HG03196 (cell line): Measurements from ENCODE around the gene SPATA3.
"Not testable (repeated sequence)": the region's sequence is repeated elsewhere in the genome, so short reads cannot be mapped to it uniquely, and the experiment has no call there.

Experiments
- ATAC-seq: cut with Tn5 transposase; IDR thresholded peaks from one replicate; pipeline ENCODE4 v1.9.1; 2021; ENCODE audit not compliant: unreplicated experiment

SPATA3 gene

DNA sequence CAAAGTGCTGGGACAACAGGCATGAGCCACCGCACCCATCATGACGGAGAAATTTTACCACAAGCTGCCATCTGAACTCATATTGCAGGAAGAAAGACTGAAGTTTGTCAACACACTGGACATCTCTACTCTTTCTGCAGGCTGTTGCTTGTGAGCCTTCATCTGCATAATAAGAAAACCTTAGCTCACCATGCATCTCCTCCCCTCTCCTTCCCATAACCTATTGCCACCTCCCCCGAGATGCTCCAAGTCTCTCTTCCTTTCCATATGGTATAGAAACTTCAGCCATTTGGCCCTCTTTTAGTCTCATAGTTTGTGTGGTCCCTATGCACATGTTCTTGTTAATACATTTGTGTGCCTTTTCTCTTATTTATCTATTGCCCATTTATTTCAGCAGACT, 22.3 kb downstream of the SPATA3 start:
- ATAC-seq: no peak

DNA sequence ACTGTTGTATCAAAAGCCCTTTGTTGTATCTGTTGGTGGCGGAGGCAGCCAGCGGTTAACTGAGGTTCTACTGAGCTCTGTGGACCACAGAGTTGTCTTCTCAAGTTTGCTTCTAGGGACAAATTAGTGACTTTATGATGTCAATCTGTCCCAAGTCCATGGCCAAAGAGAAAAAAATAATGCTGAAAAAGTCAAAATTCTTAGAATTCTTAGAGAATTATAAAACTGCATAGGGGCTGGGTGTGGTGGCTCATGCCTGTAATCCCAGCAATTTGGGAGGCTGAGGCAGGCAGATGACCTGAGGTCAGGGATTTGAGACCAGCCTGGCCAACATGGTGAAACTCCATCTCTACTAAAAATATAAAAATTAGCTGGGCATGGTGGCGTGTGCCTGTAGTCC, 29.1 kb downstream of the SPATA3 start:
- not testable (repeated sequence) for ATAC-seq

GRCh38 chr2:231028889-231029288, 33.0 kb downstream of the SPATA3 start:
- no peak for ATAC-seq

DNA sequence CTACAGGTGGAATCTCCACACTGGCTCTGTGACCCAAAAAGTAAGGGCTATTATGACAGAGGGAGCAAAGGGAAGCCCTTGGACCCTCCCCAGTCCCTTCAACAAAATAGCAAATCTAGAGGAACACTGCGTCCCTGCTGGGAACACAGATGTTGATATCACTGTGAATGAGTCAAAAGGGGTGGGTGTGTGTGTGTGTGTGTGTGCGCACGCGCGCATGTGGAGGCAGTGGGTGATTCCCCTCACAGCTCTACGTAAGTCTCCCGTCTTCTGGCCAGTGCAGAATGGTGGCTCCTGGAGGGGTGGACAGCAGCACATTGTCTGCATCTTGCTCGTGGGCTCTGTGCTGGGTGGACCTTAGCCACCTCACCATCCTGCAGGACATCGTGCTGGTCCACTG, 33.6 kb downstream of the SPATA3 start:
- no peak for ATAC-seq

GRCh38 chr2:231030725-231031124, 34.8 kb downstream of the SPATA3 start:
- ATAC-seq: no peak

- ATAC-seq: no peak
Measured at GRCh38 chr2:231032575-231033140, 36.7 kb downstream of the SPATA3 start.

GRCh38 chr2:231033147-231034132, 37.5 kb downstream of the SPATA3 start:
- no peak for ATAC-seq

DNA sequence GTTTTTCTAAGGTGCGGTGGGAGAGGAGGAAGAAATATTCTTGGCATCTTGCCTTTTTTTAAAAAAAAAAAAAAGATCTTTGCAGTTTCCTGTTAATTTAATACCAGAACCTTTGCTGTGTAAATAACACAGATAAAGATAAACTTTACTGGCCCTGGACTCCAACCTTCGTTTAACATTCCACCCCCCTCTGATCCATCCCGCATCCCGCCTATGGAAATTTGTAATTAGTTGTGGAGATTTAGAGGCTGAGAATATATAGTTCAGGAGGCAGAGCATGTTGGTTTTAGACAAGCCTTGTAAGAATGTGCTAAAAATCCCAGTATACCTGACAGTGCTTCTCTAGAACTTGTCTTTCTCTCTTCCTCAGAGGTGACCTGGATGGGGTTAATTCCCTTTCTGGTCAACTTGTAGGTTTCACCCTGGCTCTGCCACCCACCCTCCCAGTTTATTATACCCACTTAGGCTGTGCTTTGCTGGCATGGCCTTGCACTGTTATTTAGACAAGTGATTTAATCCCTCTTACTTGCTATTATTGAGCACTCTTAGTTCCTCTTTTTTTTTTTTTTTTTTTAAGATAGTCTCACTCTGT, 38.5 kb downstream of the SPATA3 start:
- ATAC-seq: no peak

GRCh38 chr2:231036131-231036530, 40.2 kb downstream of the SPATA3 start:
- ATAC-seq: no peak

DNA sequence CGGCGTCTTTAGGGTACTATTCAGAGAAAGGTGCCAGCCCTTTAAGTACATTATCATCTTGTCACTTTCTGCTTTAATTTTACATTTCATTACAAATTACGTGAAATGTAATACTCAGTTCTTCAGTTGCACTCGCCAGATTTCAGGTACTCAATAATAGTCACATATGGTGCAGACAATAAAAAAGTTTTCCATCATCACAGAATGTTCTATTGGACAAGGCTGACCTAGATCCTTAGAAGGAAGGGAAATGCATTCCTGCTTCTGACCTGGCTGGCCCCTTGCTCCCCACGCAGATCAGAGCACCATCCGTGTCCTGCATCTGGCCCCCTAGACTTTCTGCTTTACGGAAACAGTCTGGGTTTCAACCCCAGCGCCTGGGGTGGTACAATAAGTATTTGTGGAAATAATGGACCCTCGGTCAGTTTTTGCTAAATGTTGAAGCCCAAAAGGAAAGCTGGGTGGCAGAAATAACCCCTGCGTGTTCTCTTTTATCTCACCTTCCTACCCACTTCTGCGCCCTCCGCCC, 40.7 kb downstream of the SPATA3 start:
- no peak for ATAC-seq

DNA sequence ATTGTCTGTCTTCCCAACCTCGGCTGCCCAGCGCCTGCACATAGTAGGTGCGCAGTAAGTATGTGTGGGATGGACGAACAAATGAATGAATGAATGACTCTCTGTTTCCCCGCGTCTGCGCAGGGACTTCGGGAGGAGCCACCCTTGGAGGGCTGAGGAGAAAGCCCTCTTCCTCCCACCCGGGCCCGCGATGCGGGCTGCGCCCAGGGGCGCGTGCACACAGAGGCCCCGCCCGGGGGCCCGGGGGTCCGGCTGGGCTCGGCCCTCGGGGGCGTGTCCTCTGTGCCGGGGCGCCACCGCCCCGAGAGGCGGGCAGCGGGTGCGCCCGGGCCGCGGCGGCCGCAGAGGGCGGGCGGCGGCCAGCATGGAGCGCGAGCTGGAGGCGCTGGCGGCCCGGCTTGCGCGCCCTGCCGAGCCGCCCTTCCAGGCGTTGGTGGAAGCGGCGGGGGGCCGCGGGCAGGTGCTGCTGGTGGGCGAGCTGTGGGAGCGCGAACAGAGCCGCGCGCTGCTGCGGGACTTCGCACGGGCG, 41.3 kb downstream of the SPATA3 start, which contains the start of gene C2orf72:
TSS of gene C2orf72 (plus strand) at position 322 of the 529 bp plus-strand sequence. CDS start at position 365, 43 bp downstream.
- no peak for ATAC-seq

GRCh38 chr2:231037731-231038482, 42.0 kb downstream of the SPATA3 start:
- no peak for ATAC-seq

DNA sequence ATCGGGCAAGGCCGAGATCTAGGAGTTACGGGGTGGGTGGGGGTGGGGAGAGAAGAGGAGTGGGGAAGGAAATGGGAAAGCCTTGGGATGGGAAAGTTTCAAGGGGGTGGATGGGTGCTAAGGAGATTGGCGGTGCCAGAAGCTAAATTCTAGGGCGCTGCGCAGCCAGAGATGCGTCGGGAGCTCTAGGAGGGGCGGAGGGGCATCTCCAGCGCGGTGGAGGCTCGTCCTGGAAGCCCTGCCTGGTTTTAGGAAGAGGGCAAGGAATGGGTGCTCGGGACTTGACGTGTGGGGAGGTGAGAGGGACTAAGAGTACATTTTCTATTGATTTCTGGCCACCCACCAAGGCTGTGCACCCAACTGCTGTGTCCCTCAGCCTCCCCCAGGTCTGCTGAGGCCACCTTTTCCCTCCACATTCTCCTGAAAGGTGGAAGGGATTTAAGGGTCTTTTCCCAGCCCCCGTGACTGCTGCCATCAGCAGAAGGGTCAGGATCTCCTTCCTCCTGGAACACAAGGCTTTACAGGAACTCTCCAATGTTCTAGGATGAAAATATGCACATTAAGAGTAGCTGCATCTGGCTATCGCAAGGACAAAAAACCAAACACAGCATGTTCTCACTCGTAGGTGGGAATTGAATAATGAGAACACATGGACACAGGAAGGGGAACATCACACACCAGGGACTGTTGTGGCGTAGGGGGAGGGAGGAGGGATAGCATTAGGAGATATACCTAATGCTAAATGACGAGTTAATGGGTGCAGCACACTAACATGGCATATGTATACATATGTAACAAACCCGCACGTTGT, 42.8 kb downstream of the SPATA3 start:
- no peak for ATAC-seq

DNA sequence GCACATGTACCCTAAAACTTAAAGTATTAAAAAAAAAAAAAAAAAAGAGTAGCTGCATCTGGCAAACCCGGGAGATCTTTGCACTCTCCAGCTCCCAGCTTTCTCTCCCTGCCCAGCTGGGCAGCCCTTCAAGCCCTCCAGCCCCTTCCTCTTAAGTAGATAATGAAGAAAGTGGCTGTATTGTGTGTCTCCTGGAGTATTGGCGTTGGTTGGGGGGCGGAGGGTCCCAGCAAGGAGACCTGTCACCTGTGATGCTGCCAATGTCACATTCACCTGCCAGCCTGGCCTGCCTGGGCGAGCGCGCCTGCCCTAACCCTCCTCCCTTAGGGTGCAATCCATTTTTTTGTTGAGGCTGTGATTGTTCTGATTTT, 43.4 kb downstream of the SPATA3 start:
- no peak for ATAC-seq

DNA sequence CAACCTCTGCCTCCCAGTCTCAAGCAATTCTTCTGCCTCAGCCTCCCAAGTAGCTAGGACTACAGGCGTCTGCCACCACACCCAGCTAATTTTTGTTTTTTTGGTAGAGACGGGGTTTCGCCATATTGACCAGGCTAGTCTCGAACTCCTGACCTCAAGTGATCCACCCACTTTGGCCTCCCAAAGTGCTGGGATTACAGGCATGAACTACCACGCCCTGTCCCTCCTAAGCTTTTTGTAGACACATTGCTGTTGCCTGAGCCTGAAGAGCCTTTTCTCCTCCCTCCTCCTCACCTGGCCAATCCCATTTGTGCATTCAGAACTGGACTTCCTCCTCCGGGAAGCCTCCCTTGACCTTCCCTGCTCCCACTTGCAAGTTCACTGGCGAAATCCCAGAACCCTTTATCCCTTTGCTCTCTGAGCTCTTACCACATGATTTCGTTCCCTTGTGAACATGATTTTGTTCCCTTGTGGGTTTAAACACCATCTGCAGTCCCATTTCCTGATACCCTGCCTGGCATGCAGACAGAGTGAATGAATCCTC, 44.0 kb downstream of the SPATA3 start:
- ATAC-seq: no peak

DNA sequence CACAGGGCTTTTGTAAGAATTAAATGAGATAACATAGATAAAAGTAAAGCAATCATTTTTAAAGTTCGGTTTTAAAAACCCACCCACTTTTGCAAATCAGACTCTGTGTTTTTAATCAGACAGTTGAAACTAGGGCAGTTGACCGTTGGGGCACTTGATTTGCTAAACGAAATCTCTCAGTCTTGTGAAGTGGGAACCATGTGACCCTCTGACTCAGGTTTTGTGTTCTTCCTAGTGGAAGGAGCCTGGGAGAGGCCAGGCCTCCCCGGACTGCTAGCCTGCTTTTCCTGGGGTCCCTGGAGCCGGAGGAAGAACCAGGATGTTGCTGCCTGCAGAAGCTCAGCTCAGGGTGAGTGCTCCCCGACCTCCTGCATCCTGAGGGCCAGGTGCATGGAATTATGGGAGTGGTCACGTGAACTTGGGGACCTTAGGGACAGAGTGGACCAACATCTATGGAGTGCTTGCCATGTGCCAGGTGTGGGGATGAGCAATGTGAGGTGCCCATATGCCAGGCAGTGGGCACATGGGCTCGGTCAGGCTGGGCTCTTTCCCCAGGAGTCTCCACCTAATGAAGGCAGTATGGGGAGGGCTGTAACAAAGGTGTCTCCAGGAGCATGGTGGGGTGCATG, 45.3 kb downstream of the SPATA3 start:
- ATAC-seq: no peak

- no peak for ATAC-seq
Measured at GRCh38 chr2:231043796-231044195, 47.9 kb downstream of the SPATA3 start.

GRCh38 chr2:231046916-231047273, 51.0 kb downstream of the SPATA3 start:
- no peak for ATAC-seq

GRCh38 chr2:231047274-231047922, 51.5 kb downstream of the SPATA3 start:
- ATAC-seq: no peak
